HepG2 (cell line): Measurements from ENCODE around the gene HYOU1. TPM values are rescaled to one million over a fixed set of nuclear protein-coding genes. Genes with fewer than 3 reads are reported as not detected.

ENCODE experiments used
- DMAP1 ChIP-seq: IDR thresholded peaks from 2 replicates; pipeline ENCODE4 v1.6.1; 2016
- HMGXB4 ChIP-seq, 2 experiments: sonication (generic) in 1 of 2; formaldehyde crosslinking in 1 of 2; IDR thresholded peaks; 2 replicates each; pipeline versions ENCODE4 v1.4.0 to v1.6.1; 2018 to 2020; ENCODE audit warnings: missing genetic modification reagents in 2 of 2, borderline replicate concordance in 1 of 2, low read depth in 1 of 2, mild to moderate bottlenecking in 1 of 2, missing biosample characterization in 1 of 2
- KMT2A ChIP-seq: sonication (generic); formaldehyde crosslinking; IDR thresholded peaks from 2 replicates; pipeline ENCODE4 v1.4.0; 2020; ENCODE audit warnings: missing genetic modification reagents
- RBM39 ChIP-seq: fragments of 200-400 bp; formaldehyde crosslinking; IDR thresholded peaks from one replicate; pipeline ENCODE4 v1.6.1; 2018; ENCODE audit warnings: antibody characterized with exemption, mild to moderate bottlenecking, low read depth, low read length; ENCODE audit not compliant: poor library complexity, severe bottlenecking
- RFXAP ChIP-seq: sonication (generic); formaldehyde crosslinking; IDR thresholded peaks from 2 replicates; pipeline ENCODE4 v1.4.0; 2020; ENCODE audit warnings: missing genetic modification reagents, borderline replicate concordance
- SALL2 ChIP-seq: sonication (generic); formaldehyde crosslinking; IDR thresholded peaks from 2 replicates; pipeline ENCODE4 v1.8.1; 2023; ENCODE audit warnings: mild to moderate bottlenecking, missing genetic modification reagents, inconsistent platforms
- STAT5B ChIP-seq: sonication (generic); formaldehyde crosslinking; IDR thresholded peaks from 2 replicates; pipeline ENCODE4 v1.4.0; 2020; ENCODE audit warnings: missing genetic modification reagents
- THRA ChIP-seq: sonication (generic); formaldehyde crosslinking; IDR thresholded peaks from 2 replicates; pipeline ENCODE4 v1.4.0; 2020; ENCODE audit warnings: missing genetic modification reagents, borderline replicate concordance
- ZBTB40 ChIP-seq, 2 experiments: fragments of 450-650 bp in 1 of 2; sonication (generic) in 1 of 2; formaldehyde crosslinking in 1 of 2; IDR thresholded peaks; 2 replicates each; pipeline versions ENCODE4 v1.6.1 to v1.8.0; 2016 to 2022; ENCODE audit warnings: antibody characterized with exemption in 1 of 2, mild to moderate bottlenecking in 1 of 2, missing genetic modification reagents in 1 of 2
- ZNF414 ChIP-seq: sonication (generic); formaldehyde crosslinking; IDR thresholded peaks from 2 replicates; pipeline ENCODE4 v1.5.0; 2020; ENCODE audit warnings: missing genetic modification reagents
- ZNF451 ChIP-seq: sonication (generic); formaldehyde crosslinking; IDR thresholded peaks from 2 replicates; pipeline ENCODE4 v1.5.0; 2020; ENCODE audit warnings: mild to moderate bottlenecking, missing genetic modification reagents
- ZNF768 ChIP-seq: sonication (generic); formaldehyde crosslinking; IDR thresholded peaks from 2 replicates; pipeline ENCODE4 v1.4.0; 2020; ENCODE audit warnings: missing genetic modification reagents
- ZSCAN31 ChIP-seq: sonication (generic); formaldehyde crosslinking; IDR thresholded peaks from 2 replicates; pipeline ENCODE4 v1.5.0; 2020; ENCODE audit warnings: low read depth, mild to moderate bottlenecking, missing genetic modification reagents
- polyA plus RNA-seq, 8 experiments: library from polyadenylated mRNA; depleted of rRNA in 3 of 8; stranded (reverse) in 7 of 8; unstranded in 1 of 8; fragments of >200 nt; fragmentation: Illumina TruSeq in 4 of 8; extraction: Trizol in 4 of 8; gene quantifications; 2 replicates each; pipeline versions ENCODE4 v1.2.1 to v1.2.3, GENCODE V29; 2011 to 2016; ENCODE audit warnings: low read depth in 4 of 8, missing spikeins in 1 of 8, mixed read lengths in 1 of 8; ENCODE audit not compliant: insufficient read depth in 1 of 8
- total RNA-seq, 5 experiments: library from RNA; depleted of rRNA; stranded (reverse); fragments of >200 nt; fragmentation: Illumina TruSeq; extraction: Trizol; gene quantifications; 2 replicates each; pipeline ENCODE4 v1.2.3, GENCODE V29; 2016; ENCODE audit warnings: low read depth in 1 of 5

HYOU1 gene
- total and polyA plus RNA-seq, 2 of the 13 experiments (the other 11 are each of a cell fraction or from before 2014, with no cell fraction given): 127 to 155 TPM

- TF ChIP-seq ZBTB40 (IDR thresholded peaks at IDR 0.05): no peak
- TF ChIP-seq ZBTB40 (CRISPR knock-in tag; IDR thresholded peaks at IDR 0.05): 0 out of 2 replicates have a peak, but pooled peaks have one; percentile 2
- peak; percentile 40; the same call in 1 of the 2 replicates for TF ChIP-seq KMT2A (CRISPR knock-in tag)
- TF ChIP-seq HMGXB4 (CRISPR knock-in tag; IDR thresholded peaks at IDR 0.05; ENCODE audit: borderline replicate concordance in 1 of 2, low read depth in 1 of 2): 0 out of 4 replicates have a peak, but pooled peaks of 1 of the 2 experiments have one; percentile 42
- TF ChIP-seq SALL2 (CRISPR knock-in tag): peak; percentile 76; the same call in 1 of the 2 replicates
- TF ChIP-seq STAT5B (CRISPR knock-in tag): 0 out of 2 replicates have a peak, but pooled peaks have one; percentile 36
- 0 out of 2 replicates have a peak, but pooled peaks have one; percentile 35 for TF ChIP-seq THRA (CRISPR knock-in tag)
- 0 out of 2 replicates have a peak, but pooled peaks have one; percentile 50 for TF ChIP-seq ZNF414 (CRISPR knock-in tag)
- peak; percentile 87 for TF ChIP-seq ZNF768
- peak; percentile 79 for TF ChIP-seq RBM39
- TF ChIP-seq ZNF451 (CRISPR knock-in tag): no peak
- TF ChIP-seq RFXAP (CRISPR knock-in tag): peak; percentile 70; the same call in 1 of the 2 replicates
- TF ChIP-seq DMAP1 (CRISPR knock-in tag): peak; percentile 56
- peak; percentile 45; the same call in 1 of the 2 replicates for TF ChIP-seq ZSCAN31
Measured at GRCh38 chr11:119057000-119057769, at the start of gene HYOU1 (continued).
